GM21390 (cell line): ENCODE results near the gene DYNLRB2.

ENCODE experiments used
- ATAC-seq: cut with Tn5 transposase; IDR thresholded peaks from one replicate; pipeline ENCODE4 v1.9.1; 2021; ENCODE audit not compliant: unreplicated experiment

DYNLRB2 gene

DNA sequence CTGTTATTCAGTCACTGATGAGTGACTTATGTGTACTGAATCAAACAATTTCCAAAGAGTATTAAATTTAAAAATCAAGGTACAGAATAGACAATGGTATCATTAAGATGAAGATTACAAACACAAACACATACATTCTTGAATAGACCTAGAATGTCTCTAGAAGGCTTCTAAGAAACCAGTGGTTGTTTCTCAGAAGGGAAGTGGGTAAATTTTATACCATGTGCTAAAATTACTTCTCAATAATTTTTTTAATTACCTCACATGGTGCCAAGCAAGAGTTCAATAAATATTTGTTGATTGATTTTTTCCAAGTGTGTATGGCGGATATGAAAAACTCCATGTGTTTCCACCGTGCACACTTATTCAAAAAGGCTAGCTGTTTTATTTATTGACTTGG lies 6.4 kb downstream of the DYNLRB2 start:
- no peak for ATAC-seq

DNA sequence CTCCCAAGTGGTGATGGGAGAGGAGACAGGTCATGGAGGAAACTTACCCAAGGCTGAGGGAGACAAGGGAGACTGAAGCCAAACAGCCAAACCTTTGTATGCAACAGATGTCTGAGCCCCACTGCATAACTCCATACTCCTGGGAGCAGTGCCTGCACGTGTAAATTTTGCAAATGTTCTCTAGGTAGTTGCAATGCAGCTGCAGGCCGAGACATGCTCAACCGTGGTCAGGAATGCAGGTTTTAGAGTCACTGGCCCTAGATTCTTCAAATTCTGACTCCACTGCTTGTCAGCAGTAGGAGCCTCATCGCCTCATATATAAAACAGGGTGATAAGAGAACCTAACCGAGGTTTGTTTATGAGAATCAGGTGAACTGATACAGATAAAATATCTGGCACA lies 11.5 kb downstream of the DYNLRB2 start:
- no peak for ATAC-seq

DNA sequence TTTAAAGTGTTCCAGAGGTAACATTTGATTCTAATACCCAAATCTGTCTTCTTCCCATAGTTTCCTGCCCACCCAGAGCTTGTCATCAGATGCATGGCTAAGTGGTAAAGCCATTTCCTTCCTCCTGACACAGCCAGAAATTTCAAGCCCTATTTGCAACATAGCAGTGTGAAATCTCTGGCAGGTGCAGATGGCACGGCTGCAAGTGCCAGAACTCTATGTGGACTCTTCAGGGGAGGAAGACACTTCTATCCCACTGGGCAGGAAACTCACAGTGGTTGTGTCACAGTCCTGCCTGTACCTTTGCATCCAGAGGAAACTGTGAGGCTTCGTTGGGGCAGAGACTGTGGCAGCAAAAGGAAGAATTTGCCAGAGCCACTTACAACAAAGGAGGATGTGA lies 13.2 kb downstream of the DYNLRB2 start:
- ATAC-seq, result no peak

DNA sequence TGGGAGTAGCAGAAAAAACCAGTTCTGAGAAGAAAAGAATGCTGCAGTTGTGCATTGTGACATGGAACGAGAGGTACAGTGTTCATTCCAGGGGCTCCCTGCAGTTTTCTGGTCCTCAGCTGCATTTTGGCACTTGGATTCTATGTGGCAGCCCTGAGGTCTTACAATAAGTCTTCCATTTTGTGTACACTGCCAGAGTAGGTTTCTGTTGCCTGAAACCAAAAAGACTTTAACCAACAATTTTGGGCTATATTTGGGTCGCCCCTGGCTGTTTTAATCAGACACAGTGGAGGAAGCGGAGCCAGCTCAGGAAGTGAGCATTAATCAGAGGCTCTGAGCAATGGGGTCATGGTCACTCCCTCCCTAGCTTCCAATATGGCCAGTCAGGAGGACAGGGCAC lies 15.7 kb downstream of the DYNLRB2 start:
- ATAC-seq, result no peak

DNA sequence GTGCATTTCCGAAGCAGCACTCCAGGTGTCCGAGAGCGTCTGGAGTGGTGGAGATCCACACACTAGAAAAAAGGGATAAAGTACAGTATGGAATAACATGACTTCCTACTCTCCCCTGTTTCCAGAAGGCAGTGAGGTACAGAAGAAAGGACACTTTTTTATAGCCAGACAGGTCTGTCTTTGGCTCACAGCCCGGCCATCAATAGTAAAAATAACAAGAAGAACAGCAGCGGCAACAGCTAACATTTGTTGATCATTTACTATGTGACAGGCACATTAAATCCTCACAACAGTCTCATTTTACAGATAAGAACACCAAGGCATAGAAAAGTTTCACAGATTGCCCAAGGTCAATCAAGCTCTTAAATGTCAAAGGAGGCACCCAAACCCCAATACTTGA lies 16.2 kb downstream of the DYNLRB2 start:
- no peak for ATAC-seq

DNA sequence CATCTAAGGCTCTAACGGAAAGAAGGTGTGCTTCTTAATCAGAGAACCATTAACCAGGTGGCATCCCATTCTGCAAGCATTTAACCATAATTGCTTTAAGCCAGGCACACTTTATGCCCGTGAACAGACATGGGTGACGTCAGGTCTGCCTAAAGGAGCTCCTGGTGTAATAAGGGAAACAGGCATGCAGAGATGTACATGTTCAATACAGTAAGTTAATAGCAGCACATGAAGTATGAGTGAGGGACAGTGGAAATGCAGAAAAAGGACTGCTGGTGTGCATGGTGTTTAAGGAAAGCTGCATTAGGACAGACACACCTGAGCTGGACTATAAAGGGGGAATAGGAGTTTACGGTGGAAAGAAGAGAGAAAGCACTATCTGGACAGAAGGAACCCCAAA lies 18.6 kb downstream of the DYNLRB2 start:
- ATAC-seq, result no peak

DNA sequence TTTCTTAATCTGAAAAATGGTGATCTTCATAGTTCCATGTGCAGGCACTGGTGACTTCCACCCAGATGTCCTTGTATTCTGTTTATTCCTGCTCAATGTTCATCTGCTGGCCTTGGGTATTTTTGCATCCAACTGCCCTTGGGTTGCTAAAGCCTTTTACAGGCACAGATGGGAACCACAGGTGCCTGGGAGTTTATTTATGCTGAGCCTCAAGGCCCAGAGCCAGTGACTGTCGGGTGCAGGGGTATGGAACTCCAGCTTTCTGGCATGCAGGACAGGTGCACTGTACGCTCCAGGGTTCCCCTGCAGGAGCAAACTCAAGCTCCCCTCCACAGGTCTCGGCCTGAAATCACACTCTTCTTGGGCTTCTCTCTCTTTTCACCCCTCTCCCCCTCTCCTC lies 22.3 kb downstream of the DYNLRB2 start:
- no peak for ATAC-seq

DNA sequence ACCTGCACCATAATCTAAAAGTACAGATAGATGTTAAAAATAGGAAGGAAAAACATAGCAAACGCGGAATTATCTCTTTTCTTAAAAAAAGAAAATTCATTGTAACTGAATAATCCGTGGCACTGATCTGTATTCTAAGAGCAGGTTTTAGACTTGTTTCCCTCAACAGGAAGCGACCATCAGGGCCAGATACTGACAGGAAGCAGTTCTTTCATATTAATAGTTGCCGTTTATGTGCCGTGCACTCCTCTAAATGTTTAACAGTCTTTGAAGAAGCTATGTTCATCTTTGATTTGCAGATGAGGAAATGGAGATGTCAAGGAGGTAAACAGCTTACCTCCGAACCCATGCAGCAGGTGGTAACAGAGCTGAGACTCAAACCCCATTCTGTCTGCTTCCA lies 23.6 kb downstream of the DYNLRB2 start:
- ATAC-seq, result no peak

DNA sequence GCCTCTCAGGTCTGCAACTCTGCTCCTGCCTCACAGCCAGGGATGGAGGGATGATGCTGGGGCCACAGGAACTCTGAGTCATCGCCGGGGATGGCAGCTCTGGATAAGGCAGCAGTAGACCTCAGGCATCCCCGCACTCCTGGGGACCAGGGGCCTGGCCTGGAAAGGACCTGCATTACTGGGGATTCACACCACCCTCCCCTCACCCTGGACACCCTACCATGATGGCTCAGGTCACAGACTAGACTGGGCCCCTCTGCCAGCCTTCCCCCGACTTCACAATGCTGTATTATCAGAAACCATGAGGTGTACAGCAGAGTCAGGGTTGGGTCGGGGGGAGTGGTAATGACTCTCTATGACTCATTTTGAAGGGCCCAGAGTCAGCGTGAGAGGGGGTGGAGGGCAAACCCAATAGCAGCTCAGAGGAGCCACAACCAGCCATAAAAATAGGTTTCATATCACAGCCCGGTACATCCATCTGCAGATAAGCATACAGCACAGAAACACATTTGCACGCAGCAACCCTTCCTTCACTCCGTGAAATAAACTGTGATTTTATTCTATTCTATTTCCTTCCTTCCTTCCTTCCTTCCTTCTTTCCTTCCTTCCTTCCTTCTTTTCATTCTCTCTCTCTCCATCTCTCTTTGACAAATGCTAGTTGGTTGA lies 28.8 kb downstream of the DYNLRB2 start:
- ATAC-seq, result peak; percentile 69

DNA sequence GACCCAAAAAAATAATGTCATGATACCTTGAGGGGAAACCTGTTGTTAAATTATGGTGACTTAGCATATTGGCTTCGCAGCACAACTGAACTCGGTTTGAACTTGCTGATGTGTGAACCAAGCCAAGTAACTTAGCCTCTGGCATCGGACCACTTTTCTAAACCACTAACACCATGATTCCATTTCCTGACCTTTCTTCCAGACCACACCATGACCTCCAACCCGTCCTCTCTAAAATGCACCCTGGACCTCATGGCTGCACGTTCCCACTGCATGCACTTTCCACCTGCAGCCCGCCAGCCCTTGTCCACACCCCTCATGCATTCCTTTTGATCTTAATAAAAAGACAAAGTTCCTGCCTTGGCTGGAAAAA lies 29.3 kb downstream of the DYNLRB2 start:
- ATAC-seq, result peak; percentile 21

DNA sequence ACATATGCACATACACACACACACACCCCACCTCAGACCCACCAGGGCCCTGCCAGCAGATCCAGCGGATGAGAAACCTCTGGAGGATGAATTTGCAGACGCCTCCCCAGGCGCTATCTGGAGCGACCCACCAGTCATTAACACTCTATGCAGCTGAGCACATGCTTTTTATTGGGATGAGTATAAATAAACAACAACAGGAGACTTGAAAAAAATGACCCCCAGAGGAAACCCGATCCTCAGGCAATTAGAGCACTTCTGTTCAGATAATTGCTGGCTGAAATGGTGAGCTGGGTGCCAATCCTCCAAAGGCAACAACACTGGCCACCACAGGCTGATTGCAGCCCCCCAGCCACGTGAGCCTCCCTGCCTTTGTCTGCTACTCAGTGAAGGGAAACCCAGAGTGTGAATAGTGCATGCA lies 32.9 kb downstream of the DYNLRB2 start:
- ATAC-seq, result no peak

DNA sequence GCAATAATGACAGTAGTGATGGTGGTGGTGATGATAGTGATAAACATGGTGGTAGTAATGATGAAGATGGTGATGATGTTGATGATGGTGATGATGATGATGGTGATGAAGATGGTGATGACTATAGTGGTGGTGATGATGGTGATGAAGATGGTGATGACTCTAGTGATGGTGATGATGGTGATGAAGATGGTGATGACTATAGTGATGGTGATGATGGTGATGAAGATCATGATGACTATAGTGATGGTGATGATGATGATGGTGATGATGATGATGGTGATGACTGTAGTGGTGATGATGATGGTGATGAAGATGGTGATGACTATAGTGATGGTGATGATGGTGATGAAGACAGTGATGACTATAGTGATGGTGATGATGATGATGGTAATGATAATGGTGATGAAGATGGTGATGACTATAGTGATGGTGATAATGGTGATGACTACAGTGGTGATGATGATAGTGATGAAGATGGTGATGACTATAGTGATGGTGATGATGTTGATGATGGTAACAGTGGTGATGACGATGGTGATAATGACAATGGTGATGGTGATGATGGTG lies 35.6 kb downstream of the DYNLRB2 start:
- ATAC-seq, result no peak

DNA sequence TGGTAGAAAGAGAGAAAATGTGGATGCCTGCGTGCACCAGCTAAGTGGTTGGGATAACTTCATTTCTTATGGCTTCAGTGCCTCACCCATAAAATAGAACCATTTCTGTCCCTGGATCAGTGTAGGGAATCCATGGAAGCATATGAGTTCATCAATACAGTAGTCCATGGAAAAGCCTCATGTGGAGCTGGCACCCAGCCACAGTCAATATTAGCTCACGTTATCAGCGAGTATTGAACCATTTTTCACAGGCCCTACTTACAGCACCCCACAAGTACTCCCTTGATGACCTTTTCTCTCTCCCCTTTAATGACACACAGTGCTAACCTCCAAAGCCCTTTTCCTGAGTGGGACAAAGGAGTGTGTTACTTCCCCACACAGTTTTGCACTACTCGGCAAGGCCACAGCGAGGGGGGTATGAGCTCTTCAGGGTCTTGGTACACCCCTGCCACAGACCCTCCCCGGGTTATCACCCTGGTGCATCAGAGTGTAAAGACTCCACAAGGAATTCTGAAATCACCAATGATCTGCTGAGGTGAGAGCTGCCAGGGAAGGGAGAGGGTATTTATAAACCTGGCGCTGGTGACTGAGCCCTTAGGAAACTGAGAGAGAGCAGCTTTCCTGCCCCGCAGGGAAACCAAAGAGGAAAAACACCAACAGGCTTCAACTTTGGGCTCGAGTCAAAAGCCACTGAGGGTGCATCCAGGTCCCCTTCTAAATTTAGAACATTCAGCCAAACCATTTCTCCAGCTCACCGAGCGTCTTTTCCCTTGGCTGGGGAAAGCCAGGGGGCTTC lies 36.9 kb downstream of the DYNLRB2 start:
- ATAC-seq, result no peak

DNA sequence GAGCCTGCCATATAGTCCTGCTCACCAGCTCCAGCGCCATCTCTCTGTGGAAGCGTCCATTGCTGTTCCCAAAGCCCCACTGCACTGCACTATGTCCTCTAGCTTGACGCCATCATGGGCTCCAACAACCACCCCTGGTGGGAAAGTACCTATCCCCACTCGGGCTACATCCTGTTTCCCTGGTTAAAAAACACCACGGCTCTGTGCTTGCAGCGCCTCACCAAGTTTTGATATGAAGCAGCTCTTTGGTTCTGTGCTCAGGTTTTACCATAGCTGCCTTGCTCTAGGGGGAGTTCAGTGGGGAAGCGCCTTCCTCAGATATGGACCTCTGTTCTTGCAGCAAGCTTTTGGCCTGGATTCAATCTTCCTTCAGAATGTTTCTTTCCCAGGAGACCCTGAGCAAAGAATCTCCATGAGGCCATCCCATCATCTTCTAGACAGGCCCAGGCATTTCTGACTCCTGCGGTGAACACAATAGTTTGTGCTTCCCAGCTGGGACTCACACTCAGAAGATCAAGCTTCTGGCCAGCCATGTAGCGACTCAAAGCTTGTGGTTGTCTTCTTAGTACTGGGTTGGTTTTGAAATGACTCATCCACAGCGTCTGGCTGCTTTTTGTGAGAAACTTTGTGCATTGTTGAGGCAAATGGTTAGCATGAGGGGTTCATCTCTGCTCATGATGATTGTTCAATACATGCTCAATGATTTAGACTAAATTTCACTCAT lies 39.5 kb downstream of the DYNLRB2 start:
- peak; percentile 90 for ATAC-seq

DNA sequence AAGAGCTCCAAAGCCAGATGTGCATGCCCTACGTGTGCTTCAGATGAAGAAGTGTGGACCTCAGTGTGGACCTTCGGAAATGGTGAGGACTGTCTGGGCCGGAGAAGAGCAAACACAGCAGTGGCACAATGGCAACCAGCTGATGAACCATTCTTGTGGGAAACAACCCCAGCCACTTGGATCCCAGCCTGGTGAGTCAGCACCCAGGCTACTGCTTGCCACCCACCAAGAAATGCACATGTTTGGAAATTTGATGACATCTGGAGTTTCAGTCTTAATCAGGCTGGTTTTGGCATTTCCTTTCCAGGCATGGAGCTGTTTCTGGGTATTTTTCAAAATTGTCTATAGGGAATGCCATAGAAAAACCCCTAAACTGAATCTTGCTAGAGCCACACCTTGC lies 42.7 kb downstream of the DYNLRB2 start:
- ATAC-seq, result no peak

DNA sequence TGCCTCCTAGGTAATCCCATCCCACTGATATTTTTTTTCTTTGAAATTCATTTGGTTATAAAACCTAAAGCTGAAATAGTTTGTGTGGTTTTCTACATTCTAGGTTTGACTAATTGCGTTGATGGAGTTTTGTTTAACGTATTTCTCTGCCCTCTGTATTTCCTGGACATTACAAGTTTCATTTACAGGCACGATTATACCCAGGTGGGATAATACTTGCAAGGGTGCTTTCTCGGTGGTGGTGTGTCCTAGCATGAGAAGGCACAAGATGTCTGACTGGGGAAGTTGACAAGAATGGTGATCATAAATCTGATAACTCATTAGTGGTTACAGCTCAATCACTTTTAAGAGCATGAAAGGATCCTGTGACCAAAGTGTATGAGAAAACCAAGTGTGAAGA lies 45.0 kb downstream of the DYNLRB2 start:
- peak; percentile 44 for ATAC-seq

DNA sequence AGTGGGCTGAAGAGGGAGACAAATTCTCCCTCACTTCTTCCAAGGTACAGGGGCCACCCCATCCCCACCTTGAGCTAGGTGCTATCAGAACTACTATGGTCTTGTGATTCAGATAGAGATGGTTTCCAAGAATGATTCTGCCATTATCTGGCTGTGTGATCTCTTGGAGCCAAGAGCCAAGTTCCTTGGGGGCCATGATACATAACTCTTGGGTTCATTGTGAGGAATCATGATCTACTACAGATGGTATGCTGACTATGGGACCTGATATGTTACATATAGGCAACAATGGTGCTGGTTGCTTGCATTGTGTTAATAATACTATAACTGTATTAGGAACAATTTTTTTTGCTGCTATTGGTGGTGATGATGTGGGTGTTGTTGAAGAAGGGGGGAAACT lies 45.7 kb downstream of the DYNLRB2 start:
- ATAC-seq, result no peak

DNA sequence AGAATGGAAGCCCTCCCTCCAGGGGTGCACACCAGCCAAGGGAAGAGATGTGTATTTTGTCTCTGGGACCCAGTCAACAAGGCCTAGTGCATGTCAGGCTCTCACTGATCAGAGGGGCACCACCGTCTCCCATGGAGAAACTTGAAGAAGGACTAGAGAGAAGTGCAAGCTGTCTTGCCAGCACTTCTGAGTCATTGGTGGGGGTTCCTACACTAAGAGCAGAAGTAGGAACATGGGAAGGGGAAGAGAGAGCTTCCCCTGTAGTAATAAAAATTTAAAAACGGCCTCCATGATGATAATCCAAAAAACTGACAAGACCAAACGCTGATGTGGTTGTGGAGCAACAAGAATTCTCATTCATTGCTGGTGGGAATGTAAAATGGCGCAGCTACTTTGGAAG lies 46.3 kb downstream of the DYNLRB2 start:
- ATAC-seq, result no peak

DNA sequence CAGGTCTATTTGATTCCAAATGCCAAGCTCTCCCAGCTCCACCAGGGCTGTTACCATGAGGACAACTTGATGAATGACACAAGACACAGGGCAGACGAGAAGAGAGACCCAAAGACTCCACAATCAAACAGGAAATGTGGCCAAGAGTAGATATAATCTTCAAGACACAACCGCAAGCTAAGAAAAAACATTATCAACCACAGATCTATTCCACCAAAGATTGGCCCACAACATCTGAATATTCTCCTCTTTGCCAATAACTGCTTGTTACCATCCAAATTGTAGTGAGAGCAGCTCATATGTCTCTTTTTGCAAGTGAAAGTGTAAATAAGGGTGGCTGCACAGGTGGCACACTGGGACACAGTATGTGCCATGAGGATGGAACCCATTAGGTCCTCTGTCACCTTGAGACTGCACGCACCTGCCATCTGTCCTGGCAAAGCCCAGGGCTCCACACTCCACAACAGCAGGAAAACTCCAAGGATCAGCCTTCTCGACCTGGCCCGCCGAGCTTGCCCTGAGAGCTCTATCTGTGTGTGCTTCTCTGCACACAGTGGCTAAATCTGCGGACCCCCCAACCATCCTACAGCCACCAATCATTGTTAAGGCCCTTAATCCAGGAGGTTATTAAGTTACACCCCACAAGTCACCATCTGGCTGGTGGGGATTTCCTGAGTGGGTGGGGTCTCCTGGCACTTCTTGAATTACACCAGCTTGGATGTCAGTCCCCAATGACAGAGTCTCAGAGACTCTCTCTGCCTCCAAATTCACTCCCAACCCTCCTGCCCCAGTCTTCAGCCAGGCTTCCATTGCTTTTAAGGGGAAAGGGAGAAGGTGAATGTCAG lies 50.5 kb downstream of the DYNLRB2 start:
- ATAC-seq, result no peak

DNA sequence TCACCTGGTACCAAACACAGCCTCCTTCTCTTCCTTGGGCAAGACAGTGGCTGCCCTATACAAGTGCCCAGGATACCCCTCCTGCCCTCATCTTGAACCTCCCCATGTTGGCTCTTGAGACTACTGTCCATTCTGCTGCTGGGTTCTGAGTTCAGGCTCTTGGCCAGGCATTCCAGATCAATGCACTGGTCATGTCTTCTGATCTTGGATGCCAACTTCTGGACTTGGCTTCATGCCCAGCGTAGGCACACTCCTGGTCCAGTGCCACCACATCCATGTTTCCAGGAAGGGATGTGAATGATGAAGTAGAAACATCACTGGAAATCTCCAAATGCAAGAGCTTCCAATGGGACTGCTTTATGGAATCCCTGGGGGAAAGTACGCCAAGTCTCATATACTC lies 51.5 kb downstream of the DYNLRB2 start:
- ATAC-seq, result no peak

DNA sequence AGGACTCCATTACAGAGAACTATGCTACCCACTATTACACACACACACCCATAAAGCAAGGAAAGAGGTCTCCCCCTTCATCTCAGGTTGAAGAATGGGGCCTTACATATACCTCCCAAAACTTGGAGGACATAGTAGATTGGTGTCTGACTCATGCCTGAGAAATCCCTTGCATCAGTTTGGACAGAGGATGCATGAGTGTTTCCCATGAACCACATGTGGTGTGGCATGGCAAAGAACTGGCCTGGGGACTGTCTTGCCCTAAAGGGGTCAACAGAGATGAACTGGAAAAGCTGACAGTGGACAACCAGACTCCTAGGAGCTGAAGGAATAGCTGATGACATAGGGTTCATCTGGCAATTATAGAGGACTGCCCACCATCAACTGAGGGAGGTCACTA lies 54.0 kb downstream of the DYNLRB2 start:
- no peak for ATAC-seq
